NCI-H128 (cell line): ENCODE results near the gene STARD3.
A peak's percentile ranks its signal among the peaks of the same experiment; 100 is the strongest.
"Not testable (repeated sequence)": the region's sequence is repeated elsewhere in the genome, so short reads cannot be mapped to it uniquely, and the experiment has no call there.

ENCODE experiments used
- DNase-seq: peaks from one replicate; lab custom pipeline; 2025; ENCODE audit not compliant: unreplicated experiment; lab: John Stamatoyannopoulos, UW

STARD3 gene

GRCh38 chr17:39636927-39637736 is at the start of gene STARD3:
STARD3 (plus strand) TSS chr17:39637144; CDS start chr17:39653532, 16,388 bp downstream.
- DNase-seq = peak; percentile 48

GRCh38 chr17:39590180-39590579 is 46.8 kb upstream of the STARD3 start:
- not testable (repeated sequence) for DNase-seq

DNA sequence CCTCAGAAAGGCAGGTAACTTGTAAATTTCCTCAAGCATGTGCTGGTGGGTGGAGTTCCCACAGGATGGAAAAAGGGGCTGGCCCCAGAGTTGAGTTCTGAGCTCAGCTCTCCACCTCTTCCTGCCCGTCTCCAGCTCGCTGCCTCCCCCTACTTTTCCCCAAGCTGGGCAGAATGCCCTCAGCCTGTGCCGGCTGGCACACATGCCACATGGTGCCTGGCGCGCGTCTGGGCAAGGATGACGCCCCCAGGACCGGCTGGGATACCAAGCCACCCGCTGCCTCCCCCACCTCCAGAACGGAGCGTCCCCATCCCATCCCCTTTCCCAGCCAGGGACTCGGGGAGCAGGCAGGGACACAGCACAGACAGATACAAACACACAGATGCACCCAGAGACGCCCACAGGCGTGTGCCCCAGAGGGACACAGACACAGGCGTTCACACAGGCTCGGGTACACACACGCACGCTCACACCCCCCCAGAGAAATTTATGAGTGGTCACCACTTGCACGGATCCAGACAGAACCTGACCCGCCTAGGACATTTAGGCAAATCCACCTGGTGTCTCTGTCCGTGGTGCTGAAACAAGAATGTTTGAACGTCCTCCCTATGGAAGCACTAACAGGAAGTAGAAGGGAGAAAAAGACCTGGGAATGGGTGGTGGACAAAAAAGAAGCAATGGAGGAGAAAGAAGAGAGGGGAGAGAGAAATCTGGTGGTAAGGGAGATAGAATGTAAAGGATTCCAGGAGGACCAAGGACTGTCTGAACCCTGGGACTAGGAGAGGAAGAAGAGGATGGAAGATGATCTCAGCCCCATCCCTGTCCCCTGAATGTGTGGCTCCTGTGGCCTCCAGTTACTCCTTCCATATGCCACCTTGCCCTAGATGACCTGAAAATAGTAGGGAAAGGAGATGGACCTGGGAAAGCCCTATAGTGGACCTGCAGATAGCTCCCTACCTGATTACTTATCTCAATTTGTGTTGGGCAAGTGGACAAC is 44.7 kb upstream of the STARD3 start:
- DNase-seq = no peak

DNA sequence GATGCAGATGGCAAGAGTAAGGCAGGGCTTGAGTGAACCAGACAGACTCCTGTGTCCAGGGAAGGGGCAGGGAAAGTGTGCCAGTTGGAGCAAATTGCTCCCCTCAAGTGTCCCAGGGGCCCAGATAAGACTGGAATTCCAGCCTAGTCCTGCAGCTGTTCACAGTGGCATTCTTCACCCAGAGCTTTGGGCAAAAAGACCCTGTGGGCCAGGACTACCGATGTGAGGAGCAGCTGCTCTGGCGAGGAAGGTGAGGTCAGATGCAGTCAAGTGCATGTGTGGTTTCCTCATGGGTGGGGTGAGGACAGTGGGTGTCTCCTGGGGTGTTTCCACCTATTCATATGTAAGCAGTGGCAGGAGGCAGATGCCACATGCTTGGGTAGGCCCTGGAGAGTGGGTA is 43.6 kb upstream of the STARD3 start:
- DNase-seq = no peak

GRCh38 chr17:39595294-39595693 is 41.6 kb upstream of the STARD3 start:
- DNase-seq = no peak

GRCh38 chr17:39595928-39596510 is 40.9 kb upstream of the STARD3 start:
- DNase-seq = no peak

- no peak for DNase-seq
Observed at GRCh38 chr17:39596543-39597267, 40.2 kb upstream of the STARD3 start.

GRCh38 chr17:39597372-39598046 is 39.4 kb upstream of the STARD3 start:
- no peak for DNase-seq

DNA sequence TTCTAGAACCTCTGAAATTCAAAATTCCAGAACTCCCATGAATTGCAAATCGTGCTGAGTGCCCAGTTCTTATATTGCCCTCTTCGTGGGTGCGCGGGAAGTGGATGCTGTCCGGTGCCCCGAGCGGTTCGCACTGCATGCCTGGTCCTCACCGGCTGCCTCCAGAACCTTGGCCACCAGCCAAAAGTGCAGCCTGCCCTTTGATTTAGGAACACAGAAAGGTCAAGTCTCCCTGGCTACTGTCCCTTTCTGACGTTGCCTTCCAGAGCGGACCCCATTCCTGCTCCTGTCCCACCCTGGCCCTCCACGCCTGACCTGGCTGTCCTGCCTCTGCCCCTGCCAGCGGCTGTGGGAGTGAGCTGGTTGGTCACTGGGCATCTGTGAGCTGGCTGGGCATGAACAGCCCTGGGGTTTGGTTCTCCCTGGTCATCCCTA is 38.9 kb upstream of the STARD3 start:
- no peak for DNase-seq

GRCh38 chr17:39598630-39599003 is 38.3 kb upstream of the STARD3 start:
- DNase-seq = no peak

GRCh38 chr17:39599004-39599664 is 37.8 kb upstream of the STARD3 start:
- DNase-seq = no peak

- DNase-seq = no peak
Observed at GRCh38 chr17:39599665-39600231, 37.2 kb upstream of the STARD3 start.

- no peak for DNase-seq
Observed at GRCh38 chr17:39600288-39600996, 36.5 kb upstream of the STARD3 start.

DNA sequence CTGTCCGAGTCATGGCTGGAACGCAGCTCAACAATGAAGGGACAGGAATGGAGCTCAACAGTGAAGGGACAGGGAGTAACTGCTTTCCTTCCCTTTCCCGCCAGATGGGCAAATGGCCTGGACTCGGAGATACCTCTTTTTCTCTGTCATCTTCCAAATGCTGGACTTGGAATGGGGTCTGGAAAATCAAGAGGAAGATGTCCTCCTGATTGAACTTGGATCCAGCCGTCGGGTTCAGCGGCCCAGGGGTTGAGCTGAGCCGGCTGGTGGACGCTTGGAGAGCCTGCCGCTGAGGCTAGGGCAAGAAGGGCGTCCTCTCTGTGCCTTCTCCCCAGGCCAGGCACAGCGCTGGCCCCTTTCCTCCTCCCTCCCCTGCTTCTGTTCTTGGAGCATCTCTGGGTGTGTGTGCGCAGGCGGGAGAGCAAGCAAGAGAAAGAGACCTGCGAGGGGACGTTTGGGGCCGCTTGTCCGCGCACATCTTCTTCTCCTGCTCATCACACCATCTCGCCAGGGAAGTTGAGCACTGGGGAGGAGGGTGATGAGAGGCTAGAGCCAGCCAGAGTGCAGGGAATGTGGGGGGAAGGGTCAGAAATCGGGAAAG is 35.8 kb upstream of the STARD3 start:
- DNase-seq = no peak

DNA sequence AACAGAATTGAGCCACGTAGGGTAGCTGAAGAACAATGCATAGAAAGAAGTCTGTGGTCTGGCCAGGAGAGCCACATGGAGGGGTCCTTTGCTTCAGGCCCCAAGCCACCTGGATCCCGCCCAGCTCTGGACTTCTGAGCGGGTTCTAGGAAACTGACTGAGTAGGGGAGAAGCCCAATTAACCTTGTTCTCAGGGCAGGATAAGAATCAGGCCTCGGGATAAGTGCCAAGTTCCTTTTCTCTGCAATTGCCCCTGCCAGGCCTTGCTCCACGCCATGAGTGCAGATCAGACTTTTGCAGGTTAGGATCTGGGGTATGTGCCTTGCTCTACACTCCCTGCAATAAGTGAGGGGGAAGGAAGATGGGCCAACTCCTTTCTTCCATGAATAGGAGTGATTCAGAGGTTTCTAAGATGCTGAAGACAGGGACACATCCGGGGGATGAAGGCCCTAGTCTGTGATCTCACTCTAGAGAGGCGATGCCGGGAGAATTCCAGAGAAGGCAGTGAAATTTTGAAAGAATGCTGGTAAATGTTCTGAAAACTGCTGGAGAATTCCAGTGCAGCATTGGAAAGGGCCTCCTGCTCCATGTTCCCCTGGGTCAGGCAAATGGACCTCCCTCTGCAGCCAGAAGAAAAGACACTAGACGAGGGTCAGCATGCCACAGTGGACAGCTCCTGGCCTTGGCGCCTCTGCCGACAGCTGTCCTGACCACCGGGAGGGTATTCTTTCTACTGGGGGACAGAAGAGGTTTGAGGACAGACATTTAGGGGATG is 35.0 kb upstream of the STARD3 start:
- no peak for DNase-seq

DNA sequence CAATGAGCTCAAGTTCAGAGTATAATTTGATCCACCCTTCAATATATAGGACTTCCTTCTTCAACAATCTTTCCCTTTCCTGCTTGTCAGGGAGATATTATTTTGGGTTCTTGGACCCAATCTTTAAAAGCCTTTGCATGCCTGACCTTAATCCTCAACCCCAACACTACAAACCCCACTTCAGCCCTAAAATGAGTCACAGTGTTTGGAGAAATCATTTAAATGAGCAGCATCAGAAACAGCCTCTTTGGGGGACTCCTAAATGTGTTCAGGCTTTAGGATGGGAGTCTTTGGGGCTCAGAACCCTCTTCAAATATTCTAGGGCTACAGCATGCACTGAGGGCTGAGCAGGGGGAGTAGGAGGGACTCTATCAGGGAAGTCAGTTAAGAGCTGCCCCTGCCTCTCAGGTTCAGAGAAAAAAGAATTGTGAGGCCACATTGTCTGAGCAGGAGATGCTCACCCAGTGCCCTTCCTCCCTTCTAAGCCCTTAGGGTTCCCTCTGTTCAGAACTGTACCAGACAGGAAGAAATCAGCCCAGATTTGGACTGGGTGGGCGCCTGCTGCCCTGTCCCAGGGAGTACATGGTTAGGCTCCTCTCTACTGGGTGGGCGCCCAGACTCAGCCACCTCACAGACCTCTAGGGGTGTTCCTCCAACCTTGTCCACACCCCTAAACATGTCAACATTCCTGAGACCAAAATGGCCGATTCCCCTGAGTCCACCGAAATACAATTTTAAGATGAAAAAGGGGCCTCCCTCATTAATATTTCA is 34.2 kb upstream of the STARD3 start:
- DNase-seq = no peak
